GM19468 (cell line): Measurements from ENCODE around the gene STK32C.

Experiments used
- ATAC-seq: cut with Tn5 transposase; IDR thresholded peaks from one replicate; pipeline ENCODE4 v1.9.1; 2021; ENCODE audit warnings: mild to moderate bottlenecking, moderate library complexity, moderate number of reproducible peaks; ENCODE audit not compliant: unreplicated experiment; ENCODE audit errors: extremely low read depth

Gene STK32C

GRCh38 chr10:132289439-132289838 lies 18.3 kb downstream of the STK32C start:
- ATAC-seq, result no peak

GRCh38 chr10:132283604-132284382 lies 24.0 kb downstream of the STK32C start:
- ATAC-seq, result no peak

GRCh38 chr10:132282667-132283603 lies 24.8 kb downstream of the STK32C start:
- no peak for ATAC-seq

- ATAC-seq, result no peak
Observed at GRCh38 chr10:132281915-132282666, 25.7 kb downstream of the STK32C start.

GRCh38 chr10:132280646-132281074 lies 27.1 kb downstream of the STK32C start:
- no peak for ATAC-seq

GRCh38 chr10:132279873-132280645 lies 27.7 kb downstream of the STK32C start:
- ATAC-seq, result no peak

- no peak for ATAC-seq
Observed at GRCh38 chr10:132277311-132277741, 30.4 kb downstream of the STK32C start.

GRCh38 chr10:132276706-132277105 lies 31.0 kb downstream of the STK32C start:
- no peak for ATAC-seq

GRCh38 chr10:132276179-132276675 lies 31.5 kb downstream of the STK32C start:
- ATAC-seq, result no peak

- ATAC-seq, result no peak
Observed at GRCh38 chr10:132275426-132276178, 32.1 kb downstream of the STK32C start.

- no peak for ATAC-seq
Observed at GRCh38 chr10:132274986-132275385, 32.8 kb downstream of the STK32C start.

GRCh38 chr10:132274581-132274980 lies 33.2 kb downstream of the STK32C start:
- no peak for ATAC-seq

- ATAC-seq, result no peak
Observed at GRCh38 chr10:132273966-132274365, 33.8 kb downstream of the STK32C start.

GRCh38 chr10:132273304-132273944 lies 34.3 kb downstream of the STK32C start:
- no peak for ATAC-seq

- no peak for ATAC-seq
Observed at GRCh38 chr10:132272231-132272971, 35.3 kb downstream of the STK32C start.

GRCh38 chr10:132271458-132272230 lies 36.1 kb downstream of the STK32C start:
- no peak for ATAC-seq
